HG02885 (cell line): Measurements from ENCODE around the gene MYO1H.
A peak's percentile ranks its signal among the peaks of the same experiment; 100 is the strongest.

Source experiments
- ATAC-seq: cut with Tn5 transposase; IDR thresholded peaks from one replicate; pipeline ENCODE4 v1.9.1; 2021; ENCODE audit warnings: mild to moderate bottlenecking; ENCODE audit not compliant: unreplicated experiment, poor library complexity

The MYO1H gene

GRCh38 chr12:109334887-109335286 lies 12.8 kb upstream of the MYO1H start:
- no peak for ATAC-seq

- no peak for ATAC-seq
Measured at GRCh38 chr12:109336593-109336992, 11.1 kb upstream of the MYO1H start.

- ATAC-seq, result no peak
Measured at GRCh38 chr12:109343677-109344076, 4.0 kb upstream of the MYO1H start.

GRCh38 chr12:109345428-109345827 lies 2.3 kb upstream of the MYO1H start:
- ATAC-seq, result no peak

- no peak for ATAC-seq
Measured at GRCh38 chr12:109346920-109347319, 780 bp upstream of the MYO1H start.

- ATAC-seq, result no peak
Measured at GRCh38 chr12:109352184-109352583, 4.5 kb downstream of the MYO1H start.

GRCh38 chr12:109356577-109356976 lies 8.9 kb downstream of the MYO1H start:
- no peak for ATAC-seq

- ATAC-seq, result no peak
Measured at GRCh38 chr12:109357032-109357431, 9.3 kb downstream of the MYO1H start.

GRCh38 chr12:109358154-109358869 lies 10.6 kb downstream of the MYO1H start:
- peak; percentile 87 for ATAC-seq

- no peak for ATAC-seq
Measured at GRCh38 chr12:109359131-109359690, 11.5 kb downstream of the MYO1H start.

- ATAC-seq, result no peak
Measured at GRCh38 chr12:109369831-109370230, 22.1 kb downstream of the MYO1H start.

GRCh38 chr12:109377139-109377685 lies 29.5 kb downstream of the MYO1H start:
- ATAC-seq, result no peak

- ATAC-seq, result no peak
Measured at GRCh38 chr12:109378569-109378968, 30.9 kb downstream of the MYO1H start.

GRCh38 chr12:109382031-109382430 lies 34.3 kb downstream of the MYO1H start:
- ATAC-seq, result no peak

- no peak for ATAC-seq
Measured at GRCh38 chr12:109383240-109383639, 35.5 kb downstream of the MYO1H start.

- ATAC-seq, result no peak
Measured at GRCh38 chr12:109385339-109386058, 37.8 kb downstream of the MYO1H start.

GRCh38 chr12:109386059-109386433 lies 38.3 kb downstream of the MYO1H start:
- ATAC-seq, result no peak

GRCh38 chr12:109387425-109388166 lies 39.9 kb downstream of the MYO1H start:
- no peak for ATAC-seq

- ATAC-seq, result no peak
Measured at GRCh38 chr12:109388167-109388563, 40.5 kb downstream of the MYO1H start.

- no peak for ATAC-seq
Measured at GRCh38 chr12:109389146-109389545, 41.4 kb downstream of the MYO1H start.
